Stimulated activated CD4-positive, alpha-beta T cell treated with anti-CD3 and anti-CD28 coated beads, Interleukin-1b, Interleukin-23, amount 100 ng/mL, for 24 hours (primary cell): Measurements from ENCODE around the gene AIP.
"Not testable (repeated sequence)": the region's sequence is repeated elsewhere in the genome, so short reads cannot be mapped to it uniquely, and the experiment has no call there.

ENCODE experiments used
- DNase-seq, 4 experiments: peaks; one replicate each; pipeline ENCODE4 v3.0.0-alpha.2; 2020; ENCODE audit warnings: low read depth in 4 of 4, low spot score in 1 of 4

Gene AIP

DNA sequence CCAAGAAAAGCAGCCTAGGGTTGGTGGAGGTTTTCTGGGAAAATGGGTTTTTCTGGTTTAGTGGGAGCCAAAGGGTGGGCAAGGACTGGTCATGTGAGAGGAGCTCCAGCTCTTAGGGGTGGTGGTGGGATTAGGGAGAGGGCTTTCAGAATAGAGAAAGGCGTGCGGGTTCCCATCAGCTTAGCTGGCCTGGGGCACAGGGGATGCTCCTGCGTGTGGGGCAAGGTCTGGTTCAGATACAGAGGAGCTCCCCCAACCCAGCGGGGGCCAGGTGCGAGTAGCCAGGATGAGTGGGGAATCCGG is 14.4 kb upstream of the AIP start:
- DNase-seq, result no peak

DNA sequence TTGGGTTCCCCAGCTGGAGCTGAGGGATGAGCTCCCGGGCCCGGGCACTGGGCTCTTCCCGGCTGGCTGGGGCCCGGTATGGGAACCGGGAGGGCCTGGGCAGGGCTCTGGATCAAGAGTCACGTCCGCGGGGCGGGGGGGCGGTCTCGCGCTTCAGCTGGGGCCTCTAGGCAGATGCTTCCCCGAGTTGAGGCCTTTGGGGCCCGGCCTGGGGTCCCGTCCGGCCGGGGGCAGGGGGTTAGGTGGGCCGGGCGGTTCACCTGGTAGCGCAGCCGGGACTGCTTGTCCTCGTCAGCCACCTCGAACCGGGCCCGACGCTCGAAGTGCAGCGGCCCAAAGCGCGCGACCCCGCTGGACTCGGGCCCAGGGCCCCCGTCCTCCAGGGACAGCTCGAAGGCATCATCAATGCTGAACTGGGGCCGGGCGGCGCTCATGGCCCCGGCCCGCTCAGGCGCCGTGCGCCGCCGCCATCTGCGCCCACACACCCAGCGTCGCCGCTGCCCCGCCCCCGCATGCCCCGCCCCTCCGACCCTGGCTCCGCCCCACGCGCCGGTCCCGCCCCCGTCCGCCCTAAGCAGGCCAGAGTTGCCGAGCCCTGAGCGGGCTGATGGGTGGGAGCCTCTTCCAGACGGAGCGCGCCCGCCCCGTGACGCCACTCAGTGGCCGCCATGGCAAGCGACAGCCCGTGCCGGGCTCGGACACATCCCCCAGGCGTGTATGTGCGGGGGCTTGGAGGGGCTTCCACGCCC is 13.9 kb upstream of the AIP start, which contains the start of gene TMEM134:
Gene TMEM134, minus strand, starts transcription at position 493 of the 749 bp plus-strand sequence. Its CDS starts 59 bp downstream, at position 434.
- DNase-seq, result peak; percentile 86 to 95 (median 89)

DNA sequence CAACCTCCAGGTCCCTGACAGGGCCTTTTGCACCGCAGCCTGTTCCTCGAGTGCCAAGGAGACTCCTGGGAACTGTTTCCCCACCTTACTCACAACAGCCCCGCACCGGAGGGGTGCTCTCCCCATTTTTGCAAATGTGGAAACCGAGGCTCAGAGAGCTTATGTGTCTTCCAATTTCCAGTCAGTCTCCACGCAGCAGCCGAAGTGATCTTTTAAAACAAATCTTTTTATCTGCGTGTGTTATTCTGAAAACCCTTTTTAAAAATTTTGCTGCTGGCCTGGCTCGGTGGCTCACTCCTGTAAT is 13.4 kb upstream of the AIP start:
- no peak for DNase-seq

DNA sequence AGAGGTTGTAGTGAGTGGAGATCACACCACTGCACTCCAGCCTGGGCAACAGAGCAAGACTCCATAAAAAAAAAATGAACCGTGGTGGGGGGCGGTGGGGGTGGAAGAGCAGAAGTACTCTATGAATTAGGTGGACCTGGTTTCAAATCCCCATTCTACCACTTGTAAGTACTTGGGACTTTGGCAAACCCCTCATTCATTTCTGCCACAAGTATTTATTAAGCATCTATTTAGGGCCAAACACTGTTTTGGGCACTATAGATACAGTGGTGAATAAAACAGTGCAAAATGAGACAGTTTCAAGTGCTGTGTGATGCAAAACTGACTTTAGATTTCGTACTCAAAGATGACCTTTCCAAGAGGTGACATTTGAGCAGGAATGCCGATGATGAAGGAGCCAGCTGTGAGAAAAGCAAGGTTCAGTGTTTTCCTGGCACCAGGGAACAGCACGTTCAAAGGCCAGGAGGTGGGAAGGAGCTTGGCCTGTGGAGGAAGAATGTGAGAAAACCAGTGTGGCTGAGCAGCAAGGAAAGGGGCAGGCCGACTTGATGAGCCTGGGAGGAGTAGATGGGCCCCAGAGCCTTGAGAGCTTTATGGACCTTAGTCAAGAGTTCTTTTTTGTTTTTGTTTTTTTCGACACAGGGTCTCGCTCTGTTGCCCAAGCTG is 12.4 kb upstream of the AIP start:
- no peak for DNase-seq

DNA sequence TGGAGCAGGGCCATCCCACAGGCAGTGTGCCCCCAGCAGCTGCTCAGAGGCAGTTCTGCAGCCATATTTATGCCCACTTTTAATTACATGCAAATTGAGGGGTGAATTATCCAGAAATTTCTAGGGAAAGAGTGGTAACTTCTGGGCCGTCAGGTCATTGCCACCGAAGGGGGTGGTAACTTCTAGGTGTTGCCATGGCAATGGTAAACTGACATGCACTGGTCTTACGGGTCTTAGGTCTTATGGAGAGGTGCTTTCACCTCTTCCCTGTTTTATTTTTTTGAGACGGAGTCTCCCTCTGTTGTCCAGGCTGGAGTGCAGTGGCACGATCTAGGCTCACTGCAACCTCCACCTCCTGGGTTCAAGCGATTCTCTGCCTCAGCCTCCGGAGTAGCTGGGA is 9.9 kb upstream of the AIP start:
- DNase-seq, result no peak

DNA sequence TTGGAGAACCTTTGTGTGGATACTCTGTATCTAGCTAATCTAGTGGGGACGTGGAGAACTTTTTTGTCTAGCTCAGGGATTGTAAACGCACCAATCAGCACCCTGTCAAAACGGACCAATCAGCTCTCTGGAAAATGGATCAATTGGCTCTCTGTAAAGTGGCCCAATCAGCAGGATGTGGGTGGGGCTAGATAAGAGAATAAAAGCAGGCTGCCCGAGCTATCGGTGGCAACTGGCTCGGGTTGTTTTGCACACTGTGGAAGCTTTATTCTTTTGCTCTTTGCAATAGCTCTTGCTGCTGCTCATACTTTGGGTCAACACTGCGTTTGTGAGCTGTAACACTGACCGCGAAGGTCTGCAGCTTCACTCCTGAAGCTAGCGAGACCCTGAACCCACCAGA is 6.1 kb upstream of the AIP start:
- DNase-seq, result not testable (repeated sequence)

DNA sequence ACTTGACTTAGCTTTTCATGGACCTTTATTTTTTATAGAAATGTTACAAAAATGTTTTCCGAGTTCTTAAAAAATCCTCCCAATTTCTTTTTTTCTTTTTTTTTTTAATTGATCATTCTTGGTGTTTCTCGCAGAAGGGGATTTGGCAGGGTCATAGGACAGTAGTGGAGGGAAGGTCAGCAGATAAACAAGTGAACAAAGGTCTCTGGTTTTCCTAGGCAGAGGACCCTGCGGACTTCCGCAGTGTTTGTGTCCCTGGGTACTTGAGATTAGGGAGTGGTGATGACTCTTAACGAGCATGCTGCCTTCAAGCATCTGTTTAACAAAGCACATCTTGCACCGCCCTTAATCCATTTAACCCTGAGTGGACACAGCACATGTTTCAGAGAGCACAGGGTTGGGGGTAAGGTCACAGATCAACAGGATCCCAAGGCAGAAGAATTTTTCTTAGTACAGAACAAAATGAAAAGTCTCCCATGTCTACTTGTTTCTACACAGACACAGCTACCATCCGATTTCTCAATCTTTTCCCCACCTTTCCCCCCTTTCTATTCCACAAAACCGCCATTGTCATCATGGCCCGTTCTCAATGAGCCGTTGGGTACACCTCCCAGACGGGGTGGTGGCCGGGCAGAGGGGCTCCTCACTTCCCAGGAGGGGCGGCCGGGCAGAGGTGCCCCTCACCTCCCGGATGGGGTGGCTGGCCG is 5.3 kb upstream of the AIP start:
- not testable (repeated sequence) for DNase-seq

DNA sequence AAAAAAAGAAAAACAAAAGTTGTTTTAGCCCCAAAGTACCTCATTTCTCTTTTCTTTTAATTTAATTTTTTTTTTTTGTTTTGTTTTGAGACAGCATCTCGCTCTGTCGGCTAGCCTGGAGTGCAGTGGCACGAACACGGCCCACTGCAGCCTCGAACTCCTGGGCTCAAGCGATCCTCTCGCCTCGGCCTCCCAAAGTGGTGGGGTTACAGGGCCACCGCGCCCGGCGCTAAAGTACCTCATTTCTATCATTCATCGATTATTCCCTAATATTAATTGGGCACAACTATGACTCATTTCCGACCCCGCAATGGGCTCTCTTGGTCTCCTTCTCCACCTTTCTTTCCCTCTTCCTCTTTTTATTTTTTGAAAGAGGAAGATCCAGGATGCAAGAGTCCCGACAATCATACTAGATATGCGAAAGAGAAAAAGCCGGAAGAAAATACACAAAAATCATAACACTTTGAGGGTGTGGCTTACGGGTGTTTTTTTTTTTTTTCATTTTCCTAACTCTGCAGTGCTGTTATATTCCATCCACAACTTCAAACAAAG is 475 bp upstream of the AIP start:
- no peak for DNase-seq

DNA sequence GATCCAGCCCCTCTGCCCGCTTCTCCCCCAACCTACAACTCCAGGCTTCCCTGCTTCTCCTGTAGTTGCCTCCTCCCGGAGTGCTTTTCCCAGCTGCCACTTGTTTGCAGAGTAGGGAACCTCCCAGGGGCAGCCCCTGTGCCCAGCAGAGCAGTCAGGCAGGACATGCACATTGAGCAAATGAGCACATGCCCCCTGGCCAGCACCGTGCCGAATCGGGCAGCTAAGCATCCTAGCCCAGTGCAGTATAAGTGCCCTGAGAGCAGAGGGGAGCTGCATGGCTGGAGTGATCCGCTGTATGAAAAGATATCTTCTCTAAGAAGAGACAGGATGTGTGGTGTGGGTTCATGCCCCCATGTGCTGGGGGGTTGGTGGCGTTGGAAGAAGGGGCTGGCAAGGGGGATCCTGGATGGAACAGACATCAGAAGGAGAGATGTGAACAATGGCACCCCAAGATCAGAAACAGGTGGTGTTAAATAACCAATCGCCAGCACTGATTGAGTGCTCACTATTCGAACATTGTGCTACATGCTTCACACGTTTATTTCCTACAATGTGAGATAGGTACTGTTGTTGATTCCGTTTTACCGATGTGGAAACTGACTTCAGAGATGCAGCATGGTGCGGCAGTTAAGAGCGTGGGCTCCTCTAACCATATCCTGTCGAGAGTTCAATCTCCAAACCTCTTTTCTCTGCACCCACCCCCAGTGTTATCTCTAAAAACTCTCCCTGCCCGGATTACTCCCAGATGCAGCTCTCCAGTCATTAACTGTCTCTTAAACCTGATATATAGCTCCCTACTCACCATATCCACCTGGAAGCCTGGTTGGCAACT is 1.2 kb downstream of the AIP start:
- peak in 2 of 4 experiments; percentile 20 to 29 for DNase-seq

DNA sequence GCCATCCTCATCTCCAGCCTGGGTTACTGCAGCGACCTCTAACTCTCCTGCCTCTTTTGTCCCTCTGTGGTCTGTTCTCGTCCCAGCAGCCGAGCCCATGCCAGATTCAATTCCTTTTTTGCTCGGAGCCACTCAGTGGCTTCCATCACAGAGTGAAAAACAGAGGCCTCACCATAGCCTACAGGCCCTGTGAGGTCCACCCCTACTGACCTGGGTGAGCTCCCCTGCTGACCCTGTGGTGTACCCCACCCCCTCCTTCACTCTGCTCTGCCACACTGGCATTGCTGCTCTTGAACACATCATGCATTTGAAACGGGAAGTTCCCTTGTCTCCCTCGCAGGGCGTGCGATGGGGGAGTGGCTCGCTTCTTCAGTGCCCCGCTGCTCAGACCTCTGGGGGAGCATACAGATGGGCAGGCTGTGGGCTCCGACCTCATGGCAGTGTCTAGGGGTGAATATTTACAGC is 2.1 kb downstream of the AIP start:
- peak in 2 of 4 experiments; percentile 60 to 71 for DNase-seq

DNA sequence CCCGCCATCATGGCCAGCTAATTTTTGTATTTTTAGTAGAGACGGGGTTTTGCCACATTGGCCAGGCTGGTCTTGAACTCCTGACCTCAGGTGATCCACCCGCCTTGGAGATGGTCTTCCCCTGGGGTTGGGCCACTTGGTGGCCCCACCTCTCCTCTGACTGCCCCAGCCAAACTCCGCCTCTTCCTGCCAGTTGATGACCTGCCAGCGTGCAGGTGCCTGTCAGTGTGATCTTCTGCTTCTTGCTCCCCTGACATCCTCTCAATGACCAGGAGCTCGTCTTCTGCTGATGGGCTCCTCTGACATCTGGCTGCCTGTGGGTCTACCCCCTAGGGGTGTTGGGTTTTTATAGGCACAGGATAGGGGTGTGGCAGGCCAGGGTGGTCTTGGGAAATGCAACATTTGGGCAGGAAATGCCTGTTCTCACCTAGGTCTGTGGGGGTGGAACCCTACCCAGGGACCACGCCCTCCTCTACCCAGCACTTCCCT is 3.1 kb downstream of the AIP start:
- DNase-seq, result peak in 1 of 4 experiments; percentile 56

DNA sequence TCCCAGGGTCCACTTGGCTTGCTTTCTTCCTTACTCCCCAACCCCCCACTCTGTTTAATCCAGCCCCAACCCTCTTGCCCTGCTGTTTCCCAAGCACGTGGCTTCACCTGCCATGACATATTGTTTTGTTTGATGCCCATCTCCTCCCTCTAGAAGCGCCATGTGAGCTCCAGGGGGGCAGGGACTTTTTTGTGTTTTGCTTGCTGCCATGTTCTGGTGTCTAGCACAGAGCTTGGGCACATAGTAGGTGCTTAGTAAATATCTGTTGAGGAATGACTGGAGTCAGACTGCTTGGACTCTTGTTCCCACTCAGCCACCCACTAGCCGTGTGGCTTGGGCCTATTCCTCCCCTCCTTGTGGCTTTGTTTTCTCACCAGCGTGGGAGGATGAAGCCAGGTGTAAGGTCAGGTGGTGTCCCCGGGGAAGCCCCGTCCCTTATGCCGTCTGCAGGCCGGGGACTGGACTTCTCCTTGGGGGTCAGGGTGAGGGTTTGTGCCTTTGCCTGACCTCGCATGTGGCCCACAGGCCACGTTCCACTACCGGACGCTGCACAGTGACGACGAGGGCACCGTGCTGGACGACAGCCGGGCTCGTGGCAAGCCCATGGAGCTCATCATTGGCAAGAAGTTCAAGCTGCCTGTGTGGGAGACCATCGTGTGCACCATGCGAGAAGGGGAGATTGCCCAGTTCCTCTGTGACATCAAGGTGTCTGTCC is 3.8 kb downstream of the AIP start:
- DNase-seq, result peak in 1 of 4 experiments; percentile 49

DNA sequence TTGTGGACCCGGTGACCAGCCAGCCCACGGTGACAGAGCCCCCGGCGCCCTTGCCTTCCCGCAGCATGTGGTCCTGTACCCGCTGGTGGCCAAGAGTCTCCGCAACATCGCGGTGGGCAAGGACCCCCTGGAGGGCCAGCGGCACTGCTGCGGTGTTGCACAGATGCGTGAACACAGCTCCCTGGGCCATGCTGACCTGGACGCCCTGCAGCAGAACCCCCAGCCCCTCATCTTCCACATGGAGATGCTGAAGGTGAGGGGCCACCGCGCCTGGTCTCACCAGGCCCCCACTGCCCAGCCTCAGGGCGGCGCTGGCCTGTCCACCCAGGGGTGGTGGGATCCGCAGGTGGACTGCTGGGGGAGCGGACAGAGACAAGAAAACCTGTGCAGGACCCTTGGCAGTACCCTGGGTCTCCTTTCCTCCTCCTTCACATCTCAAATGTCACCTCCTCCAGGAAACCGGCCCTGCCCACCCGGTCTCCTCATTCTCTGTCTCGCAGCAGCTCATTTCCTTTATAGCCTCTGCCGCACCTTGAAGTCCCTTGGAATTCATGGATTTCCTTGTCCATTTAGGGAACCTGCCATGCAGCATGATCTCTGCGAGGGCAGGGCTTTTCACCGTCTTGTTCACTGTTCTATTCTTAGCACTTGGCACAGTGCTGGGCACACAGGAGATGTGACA is 6.5 kb downstream of the AIP start:
- no peak for DNase-seq

DNA sequence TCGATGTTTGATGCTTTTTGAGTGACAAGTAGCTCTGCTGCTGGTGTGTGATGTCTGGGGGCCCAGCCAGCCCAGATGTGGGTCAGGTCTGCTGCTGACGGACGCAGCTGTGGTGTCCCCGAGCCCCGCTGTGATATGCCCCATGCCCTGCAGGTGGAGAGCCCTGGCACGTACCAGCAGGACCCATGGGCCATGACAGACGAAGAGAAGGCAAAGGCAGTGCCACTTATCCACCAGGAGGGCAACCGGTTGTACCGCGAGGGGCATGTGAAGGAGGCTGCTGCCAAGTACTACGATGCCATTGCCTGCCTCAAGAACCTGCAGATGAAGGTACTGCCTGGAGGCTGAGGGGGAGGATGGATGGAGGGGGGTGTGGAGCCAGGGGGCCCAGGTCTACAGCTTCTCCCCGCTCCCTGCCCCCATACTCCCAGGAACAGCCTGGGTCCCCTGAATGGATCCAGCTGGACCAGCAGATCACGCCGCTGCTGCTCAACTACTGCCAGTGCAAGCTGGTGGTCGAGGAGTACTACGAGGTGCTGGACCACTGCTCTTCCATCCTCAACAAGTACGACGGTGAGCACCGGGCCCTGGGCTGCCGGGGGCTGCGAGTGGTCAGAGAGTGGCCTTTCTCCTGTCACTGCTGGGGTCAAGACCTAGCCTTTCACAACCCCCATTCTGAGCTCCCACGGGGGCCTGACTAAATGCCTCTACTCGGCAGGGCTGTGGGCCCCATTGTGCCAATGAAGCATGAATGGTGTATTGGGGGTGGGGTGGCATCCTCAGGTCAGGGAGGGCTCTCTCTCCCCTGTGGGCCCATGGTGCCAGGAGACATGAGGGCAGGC is 7.3 kb downstream of the AIP start:
- DNase-seq, result no peak

DNA sequence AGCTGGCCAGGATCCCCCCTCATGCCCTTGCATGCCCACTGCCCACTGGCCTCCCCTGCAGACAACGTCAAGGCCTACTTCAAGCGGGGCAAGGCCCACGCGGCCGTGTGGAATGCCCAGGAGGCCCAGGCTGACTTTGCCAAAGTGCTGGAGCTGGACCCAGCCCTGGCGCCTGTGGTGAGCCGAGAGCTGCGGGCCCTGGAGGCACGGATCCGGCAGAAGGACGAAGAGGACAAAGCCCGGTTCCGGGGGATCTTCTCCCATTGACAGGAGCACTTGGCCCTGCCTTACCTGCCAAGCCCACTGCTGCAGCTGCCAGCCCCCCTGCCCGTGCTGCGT is 7.9 kb downstream of the AIP start:
- no peak for DNase-seq

DNA sequence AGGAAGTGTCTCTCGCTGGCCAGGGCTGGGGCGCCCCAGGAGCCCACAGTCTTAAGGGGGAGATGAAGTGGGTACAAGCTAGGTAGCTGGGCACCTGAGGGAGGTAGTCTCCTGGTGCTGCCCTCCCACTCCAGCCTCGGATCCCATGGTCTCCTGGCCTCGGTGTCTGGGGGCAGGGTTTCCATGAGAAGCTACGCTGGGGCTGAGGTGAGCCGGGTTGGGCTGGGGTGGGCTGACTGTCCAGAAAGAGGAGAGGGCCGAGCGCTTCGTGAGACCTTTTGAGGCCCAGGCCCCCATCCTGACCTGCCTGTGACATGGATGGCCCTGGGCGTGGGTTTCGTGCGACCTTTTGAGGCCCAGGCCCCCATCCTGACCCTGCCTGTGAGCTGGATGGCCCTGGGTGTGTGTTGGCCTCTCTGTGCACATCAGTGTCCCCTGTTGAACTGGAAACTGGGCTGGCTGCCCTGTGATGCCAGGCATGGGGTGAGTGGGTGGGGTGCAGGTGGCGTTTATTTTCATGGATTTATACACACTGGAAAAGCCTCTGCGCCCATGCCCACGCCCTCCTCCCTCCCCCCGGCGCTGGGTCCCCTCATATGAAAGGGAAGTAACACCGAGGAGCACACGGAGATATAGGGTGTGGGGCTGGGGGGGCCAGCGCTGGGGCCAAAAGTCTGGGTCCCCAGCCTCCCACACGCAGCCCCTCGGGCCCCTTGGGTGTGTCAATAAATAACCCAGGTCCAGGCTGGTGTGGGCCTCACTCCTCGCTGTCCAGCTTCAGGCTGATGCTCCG is 8.6 kb downstream of the AIP start:
- no peak for DNase-seq

DNA sequence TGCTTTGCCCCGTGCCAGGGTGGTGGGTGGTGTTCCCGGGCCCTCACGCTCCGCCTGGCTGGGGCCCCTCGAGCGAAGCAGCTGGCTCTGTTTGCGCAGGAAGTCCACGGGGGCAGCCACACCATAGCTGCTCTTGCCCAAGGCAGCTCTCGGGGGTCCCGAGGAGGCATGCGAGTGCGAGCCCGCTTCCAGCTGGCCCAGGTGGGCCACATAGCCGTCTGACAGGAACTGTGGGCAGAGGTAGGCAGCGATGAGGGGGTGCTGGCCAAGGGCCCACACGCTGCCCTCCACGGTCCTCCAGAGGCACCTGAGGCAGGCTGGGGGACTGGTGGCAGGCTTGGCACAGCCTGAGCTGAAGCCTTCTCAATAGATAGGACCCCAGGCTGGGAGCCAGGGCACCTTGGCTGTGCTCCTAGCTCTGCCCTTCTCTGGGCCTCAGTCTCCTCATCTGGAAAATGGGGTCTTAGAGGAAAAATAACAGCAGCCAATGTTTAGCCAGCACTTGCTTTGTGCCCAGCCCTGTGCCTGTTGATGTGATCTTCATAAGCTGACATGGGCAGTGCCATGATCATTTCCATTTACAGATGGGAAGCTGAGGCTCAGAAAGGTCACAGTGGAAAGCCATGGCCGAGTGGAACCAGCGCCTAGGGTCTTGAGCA is 9.4 kb downstream of the AIP start:
- no peak for DNase-seq
